ENCODE data around the gene DDN.

Gene DDN

DNA sequence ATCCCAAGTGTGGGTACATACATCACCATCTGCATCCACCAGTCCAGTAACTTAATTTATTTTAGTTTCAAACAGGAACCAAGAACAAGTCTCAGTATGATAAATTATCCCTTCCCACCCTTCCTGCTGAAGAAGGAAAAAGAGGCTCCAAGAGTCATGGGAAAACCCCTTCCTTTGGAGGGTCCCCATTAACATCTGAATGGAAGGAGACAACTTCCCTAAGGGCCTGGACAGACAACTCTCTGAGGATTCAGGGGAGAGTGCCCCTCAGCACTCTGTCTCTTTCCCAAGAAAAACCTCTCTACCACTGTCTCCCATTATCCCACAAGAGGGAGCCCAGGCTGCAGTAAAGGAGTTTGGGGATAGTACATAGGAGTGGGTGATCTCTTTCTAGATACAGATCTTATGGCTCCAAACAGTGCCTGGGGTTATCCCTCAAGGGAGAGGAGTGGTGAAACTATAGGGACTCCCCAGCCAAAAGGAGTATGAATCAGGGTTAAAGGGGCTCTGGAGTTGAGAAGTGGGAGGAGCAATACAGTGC is 33.8 kb downstream of the DDN start:
- TF ChIP-seq MYC (IDR thresholded peaks at IDR 0.05; ENCODE audit: low read depth, low read length) (no peak), POLR2A (IDR thresholded peaks at IDR 0.05; ENCODE audit: extremely low read depth, insufficient read length) (no peak)
- TF ChIP-seq, protein P1, sequence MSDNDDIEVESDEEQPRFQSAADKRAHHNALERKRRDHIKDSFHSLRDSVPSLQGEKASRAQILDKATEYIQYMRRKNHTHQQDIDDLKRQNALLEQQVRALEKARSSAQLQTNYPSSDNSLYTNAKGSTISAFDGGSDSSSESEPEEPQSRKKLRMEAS (IDR thresholded peaks at IDR 0.05; ENCODE audit: low read depth, low read length) = no peak
- TF ChIP-seq, protein P2, sequence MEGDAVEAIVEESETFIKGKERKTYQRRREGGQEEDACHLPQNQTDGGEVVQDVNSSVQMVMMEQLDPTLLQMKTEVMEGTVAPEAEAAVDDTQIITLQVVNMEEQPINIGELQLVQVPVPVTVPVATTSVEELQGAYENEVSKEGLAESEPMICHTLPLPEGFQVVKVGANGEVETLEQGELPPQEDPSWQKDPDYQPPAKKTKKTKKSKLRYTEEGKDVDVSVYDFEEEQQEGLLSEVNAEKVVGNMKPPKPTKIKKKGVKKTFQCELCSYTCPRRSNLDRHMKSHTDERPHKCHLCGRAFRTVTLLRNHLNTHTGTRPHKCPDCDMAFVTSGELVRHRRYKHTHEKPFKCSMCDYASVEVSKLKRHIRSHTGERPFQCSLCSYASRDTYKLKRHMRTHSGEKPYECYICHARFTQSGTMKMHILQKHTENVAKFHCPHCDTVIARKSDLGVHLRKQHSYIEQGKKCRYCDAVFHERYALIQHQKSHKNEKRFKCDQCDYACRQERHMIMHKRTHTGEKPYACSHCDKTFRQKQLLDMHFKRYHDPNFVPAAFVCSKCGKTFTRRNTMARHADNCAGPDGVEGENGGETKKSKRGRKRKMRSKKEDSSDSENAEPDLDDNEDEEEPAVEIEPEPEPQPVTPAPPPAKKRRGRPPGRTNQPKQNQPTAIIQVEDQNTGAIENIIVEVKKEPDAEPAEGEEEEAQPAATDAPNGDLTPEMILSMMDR (IDR thresholded peaks at IDR 0.05; ENCODE audit: low read depth, low read length) = no peak
- H3K4me3 ChIP-seq (ENCODE audit: low read depth, low read length) = no peak overlapping the region
- DNase-seq (ENCODE audit: low read depth) = no peak

DNA sequence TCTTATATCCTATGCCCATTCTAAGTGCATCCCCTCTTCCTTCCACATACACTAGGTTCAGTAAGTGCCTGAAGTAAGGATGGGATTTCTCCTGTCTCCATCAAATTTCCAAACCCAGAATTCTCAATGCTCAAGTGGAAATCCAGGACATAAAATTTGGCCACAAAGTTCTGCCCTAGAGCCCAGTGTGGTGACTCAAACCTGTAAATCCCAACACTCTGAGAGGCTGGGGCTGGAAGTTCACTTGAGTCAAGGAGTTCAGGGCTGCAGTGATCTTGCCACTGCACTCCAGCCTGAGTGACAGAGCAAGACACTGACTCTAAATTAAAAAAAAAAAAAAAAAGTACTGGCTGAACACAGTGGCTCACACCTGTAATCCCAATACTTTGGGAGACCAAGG is 37.4 kb downstream of the DDN start:
- H3K4me3 ChIP-seq (ENCODE audit: low read depth, low read length) = no peak overlapping the region
- DNase-seq (ENCODE audit: low read depth) = no peak
- TF ChIP-seq, protein P2 (IDR thresholded peaks at IDR 0.05; ENCODE audit: low read depth, low read length) = no peak
- TF ChIP-seq POLR2A (IDR thresholded peaks at IDR 0.05; ENCODE audit: extremely low read depth, insufficient read length) (no peak), MYC (IDR thresholded peaks at IDR 0.05; ENCODE audit: low read depth, low read length) (no peak)
- TF ChIP-seq, protein P1 (IDR thresholded peaks at IDR 0.05; ENCODE audit: low read depth, low read length) = no peak

GRCh38 chr12:48961331-48961730 is 37.8 kb downstream of the DDN start:
- no peak overlapping the region for H3K4me3 ChIP-seq (ENCODE audit: low read depth, low read length)
- TF ChIP-seq, protein P2 (IDR thresholded peaks at IDR 0.05; ENCODE audit: low read depth, low read length) = no peak
- no peak for TF ChIP-seq POLR2A (IDR thresholded peaks at IDR 0.05; ENCODE audit: extremely low read depth, insufficient read length)
- TF ChIP-seq, protein P1 (IDR thresholded peaks at IDR 0.05; ENCODE audit: low read depth, low read length) = no peak
- TF ChIP-seq MYC (IDR thresholded peaks at IDR 0.05; ENCODE audit: low read depth, low read length) = no peak
- no peak for DNase-seq (ENCODE audit: low read depth)

GRCh38 chr12:48960834-48961233 is 38.3 kb downstream of the DDN start:
- DNase-seq (ENCODE audit: low read depth) = no peak
- H3K4me3 ChIP-seq (ENCODE audit: low read depth, low read length) = no peak overlapping the region
- TF ChIP-seq, protein P1 (IDR thresholded peaks at IDR 0.05; ENCODE audit: low read depth, low read length) = no peak
- TF ChIP-seq MYC (IDR thresholded peaks at IDR 0.05; ENCODE audit: low read depth, low read length) (no peak), POLR2A (IDR thresholded peaks at IDR 0.05; ENCODE audit: extremely low read depth, insufficient read length) (no peak)
- TF ChIP-seq, protein P2 (IDR thresholded peaks at IDR 0.05; ENCODE audit: low read depth, low read length) = no peak

DNA sequence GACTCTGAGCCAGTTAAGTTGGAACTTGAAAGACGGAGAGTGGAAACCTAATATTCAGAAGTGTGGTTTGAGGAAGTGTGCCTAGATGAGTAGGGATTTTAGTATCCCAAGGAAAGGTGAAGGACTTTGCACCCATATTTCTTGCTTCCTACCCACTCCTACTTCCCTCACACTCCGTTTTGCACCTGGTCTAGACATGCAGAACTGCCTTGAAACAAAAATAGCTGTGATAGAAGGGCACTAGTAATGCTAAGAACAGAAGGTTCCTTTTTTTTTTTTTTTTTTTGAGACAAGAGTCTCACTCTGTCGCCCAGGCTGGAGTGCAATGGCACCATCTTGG is 41.2 kb downstream of the DDN start:
- TF ChIP-seq MYC (IDR thresholded peaks at IDR 0.05; ENCODE audit: low read depth, low read length) (no peak), POLR2A (IDR thresholded peaks at IDR 0.05; ENCODE audit: extremely low read depth, insufficient read length) (no peak)
- TF ChIP-seq, protein P1 (IDR thresholded peaks at IDR 0.05; ENCODE audit: low read depth, low read length) = no peak
- TF ChIP-seq, protein P2 (IDR thresholded peaks at IDR 0.05; ENCODE audit: low read depth, low read length) = no peak
- H3K4me3 ChIP-seq (ENCODE audit: low read depth, low read length) = peak overlapping the region; percentile 75
- no peak for DNase-seq (ENCODE audit: low read depth)

Data from NB4 (cell line).